Breast epithelium (tissue), 4 donors: ENCODE measurements around the gene PARP12. TPM values are rescaled to one million over a fixed set of nuclear protein-coding genes. Genes with fewer than 3 reads are reported as not detected.

Experiments
- DNase-seq, 2 donors: peaks; one replicate each; pipeline ENCODE4 v3.0.0-alpha.2; 2019; ENCODE audit warnings: low spot score in 2 of 2
- H3K27ac ChIP-seq, 2 donors: fragments of 200-600 bp; sonication (generic) in 1 of 2; one replicate each; pipeline ENCODE4 v1.5.1; 2016 to 2019; ENCODE audit warnings: mild to moderate bottlenecking in 1 of 2
- H3K27me3 ChIP-seq, 2 donors: fragments of 200-600 bp; sonication (generic) in 1 of 2; one replicate each; pipeline versions ENCODE4 v1.5.1 to v1.6.0; 2017 to 2019; ENCODE audit warnings: control low read depth in 1 of 2, mild to moderate bottlenecking in 1 of 2
- H3K36me3 ChIP-seq: fragments of 200-600 bp; one replicate; pipeline ENCODE4 v1.5.1; 2019
- H3K4me1 ChIP-seq, 2 donors: fragments of 200-600 bp; sonication (generic); one replicate each; pipeline ENCODE4 v1.5.1; 2016 to 2019; ENCODE audit warnings: control low read depth in 1 of 2
- H3K4me3 ChIP-seq, 3 donors: fragments of 200-600 bp; sonication (generic); 1 replicate in 2 of 3; 2 replicates in 1 of 3; pipeline ENCODE4 v1.5.1; 2016 to 2019; ENCODE audit warnings: mild to moderate bottlenecking in 3 of 3, moderate library complexity in 2 of 3
- H3K9me3 ChIP-seq, 2 donors: fragments of 200-600 bp; sonication (generic) in 1 of 2; one replicate each; pipeline ENCODE4 v1.5.1; 2016 to 2019; ENCODE audit warnings: control low read depth in 1 of 2
- CTCF ChIP-seq, 3 donors: fragments of 450-650 bp; IDR thresholded peaks; one replicate each; pipeline ENCODE4 v1.5.1; 2016 to 2017; ENCODE audit warnings: antibody characterized with exemption in 3 of 3, mild to moderate bottlenecking in 3 of 3, moderate library complexity in 3 of 3
- POLR2A ChIP-seq: fragments of 450-650 bp; IDR thresholded peaks from one replicate; pipeline ENCODE4 v1.6.1; 2016; ENCODE audit warnings: antibody characterized with exemption, mild to moderate bottlenecking, moderate library complexity
- POLR2AphosphoS5 ChIP-seq, 3 donors: sonication (generic); formaldehyde crosslinking; IDR thresholded peaks; one replicate each; pipeline ENCODE4 v1.6.1; 2017; ENCODE audit warnings: antibody characterized with exemption in 3 of 3
- intact Hi-C: fragments of 100-400 bp; cut with DNase I; formaldehyde crosslinking; loops from one replicate; pipeline ENCODE4 v1.15.1; 2023; ENCODE audit warnings: low total_unique reads
- total RNA-seq, 3 donors: library from RNA; depleted of rRNA; stranded (reverse); fragments of >200 nt; gene quantifications; one replicate each; pipeline ENCODE4 v1.1.0, GENCODE V29; 2016

The PARP12 gene
- total RNA-seq, 3 donors from 2014 or later, result 24.8 to 44.9 (median 40.6) TPM

GRCh38 chr7:139984642-139985539, 77.9 kb downstream of the PARP12 start:
- Histone ChIP-seq H3K9me3 (no peaks in the 10 kb centered on the region), H3K27ac (no peak overlapping the region), H3K27me3 (no peaks in the 10 kb centered on the region), H3K4me3 (no peak overlapping the region), H3K36me3 (no peaks in the 10 kb centered on the region), H3K4me1 (no peaks in the 10 kb centered on the region)
- DNase-seq, result no peak
- intact Hi-C loops, result no loop called here
- no peak for TF ChIP-seq POLR2A
- no peak for TF ChIP-seq POLR2AphosphoS5 (IDR thresholded peaks at IDR 0.05)
- TF ChIP-seq CTCF (IDR thresholded peaks at IDR 0.05), result no peak

GRCh38 chr7:139982927-139983920, 79.5 kb downstream of the PARP12 start:
- TF ChIP-seq POLR2A (no peak), CTCF (IDR thresholded peaks at IDR 0.05) (no peak), POLR2AphosphoS5 (IDR thresholded peaks at IDR 0.05) (no peak)
- no peak for DNase-seq
- H3K36me3 ChIP-seq, result no peaks in the 10 kb centered on the region
- H3K4me1 ChIP-seq, result no peaks in the 10 kb centered on the region
- H3K4me3 ChIP-seq, result no peak overlapping the region
- intact Hi-C loops, result no loop called here
- H3K9me3 ChIP-seq, result no peaks in the 10 kb centered on the region
- no peaks in the 10 kb centered on the region for H3K27me3 ChIP-seq
- H3K27ac ChIP-seq, result no peak overlapping the region

GRCh38 chr7:139981511-139981895, 81.2 kb downstream of the PARP12 start:
- TF ChIP-seq CTCF (IDR thresholded peaks at IDR 0.05) (no peak), POLR2A (no peak), POLR2AphosphoS5 (IDR thresholded peaks at IDR 0.05) (no peak)
- H3K4me3 ChIP-seq, result no peak overlapping the region
- no peaks in the 10 kb centered on the region for H3K4me1 ChIP-seq
- no peak for DNase-seq
- H3K27me3 ChIP-seq, result no peaks in the 10 kb centered on the region
- H3K9me3 ChIP-seq, result no peaks in the 10 kb centered on the region
- intact Hi-C loops, result no loop called here
- H3K27ac ChIP-seq, result no peak overlapping the region
- H3K36me3 ChIP-seq, result no peaks in the 10 kb centered on the region

- no peak for DNase-seq
- Histone ChIP-seq H3K4me3 (no peak overlapping the region), H3K27ac (no peak overlapping the region), H3K36me3 (no peaks in the 10 kb centered on the region), H3K9me3 (no peaks in the 10 kb centered on the region), H3K4me1 (no peaks in the 10 kb centered on the region), H3K27me3 (no peaks in the 10 kb centered on the region)
- TF ChIP-seq POLR2A, result no peak
- TF ChIP-seq POLR2AphosphoS5 (IDR thresholded peaks at IDR 0.05), result no peak
- no peak for TF ChIP-seq CTCF (IDR thresholded peaks at IDR 0.05)
- intact Hi-C loops, result no loop called here
Measured at GRCh38 chr7:139976838-139977656, 85.7 kb downstream of the PARP12 start.
